Kidney tubule cell (primary cell): ENCODE measurements around the gene RAD21L1.

Experiments
- DNase-seq: peaks from one replicate; pipeline ENCODE4 v3.0.0-alpha.2; 2018; ENCODE audit warnings: low spot score

RAD21L1 gene

GRCh38 chr20:1273366-1273765 is 47.5 kb downstream of the RAD21L1 start:
- DNase-seq: peak; percentile 78

DNA sequence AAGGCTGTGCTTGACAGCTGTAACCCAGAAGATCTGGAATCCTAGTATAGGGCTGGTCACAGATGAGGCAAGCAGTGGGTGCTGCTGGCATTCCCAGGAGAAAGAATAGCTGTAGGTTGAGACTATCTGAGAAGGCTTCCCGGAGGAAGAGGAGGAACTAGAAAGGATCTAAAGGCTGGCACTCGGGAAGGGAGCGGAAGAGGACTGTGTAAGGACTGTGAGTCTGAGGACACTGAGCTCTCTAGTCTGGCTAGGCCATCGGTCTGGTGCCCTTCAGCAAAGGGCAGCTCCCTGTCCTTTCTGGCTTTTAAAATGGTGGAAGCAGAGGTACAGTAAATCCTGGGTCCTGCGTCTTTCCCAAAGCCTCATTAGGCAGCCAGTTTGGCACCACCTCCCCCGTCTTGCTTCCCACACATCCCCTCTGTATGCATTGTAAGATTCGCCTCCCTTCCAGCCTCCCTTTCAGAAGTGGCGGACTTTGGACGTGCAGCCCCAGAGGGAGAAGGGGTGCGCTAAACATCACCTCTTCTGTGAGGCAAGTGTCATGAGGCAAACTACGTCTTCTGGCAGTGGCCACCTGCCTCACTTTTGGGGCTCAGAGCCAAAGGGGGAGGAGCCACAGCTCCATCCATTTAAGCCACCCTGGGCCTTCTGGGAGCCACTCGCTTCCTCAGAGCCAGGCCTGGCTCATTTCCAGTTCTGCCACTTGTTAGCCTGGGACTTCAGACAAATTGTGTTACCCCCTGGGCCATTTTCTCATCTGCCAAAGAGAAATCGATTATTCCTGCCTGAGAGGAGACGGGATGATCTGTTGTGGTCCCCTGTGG is 48.9 kb downstream of the RAD21L1 start:
- no peak for DNase-seq

GRCh38 chr20:1275919-1276318 is 50.1 kb downstream of the RAD21L1 start:
- DNase-seq: no peak

DNA sequence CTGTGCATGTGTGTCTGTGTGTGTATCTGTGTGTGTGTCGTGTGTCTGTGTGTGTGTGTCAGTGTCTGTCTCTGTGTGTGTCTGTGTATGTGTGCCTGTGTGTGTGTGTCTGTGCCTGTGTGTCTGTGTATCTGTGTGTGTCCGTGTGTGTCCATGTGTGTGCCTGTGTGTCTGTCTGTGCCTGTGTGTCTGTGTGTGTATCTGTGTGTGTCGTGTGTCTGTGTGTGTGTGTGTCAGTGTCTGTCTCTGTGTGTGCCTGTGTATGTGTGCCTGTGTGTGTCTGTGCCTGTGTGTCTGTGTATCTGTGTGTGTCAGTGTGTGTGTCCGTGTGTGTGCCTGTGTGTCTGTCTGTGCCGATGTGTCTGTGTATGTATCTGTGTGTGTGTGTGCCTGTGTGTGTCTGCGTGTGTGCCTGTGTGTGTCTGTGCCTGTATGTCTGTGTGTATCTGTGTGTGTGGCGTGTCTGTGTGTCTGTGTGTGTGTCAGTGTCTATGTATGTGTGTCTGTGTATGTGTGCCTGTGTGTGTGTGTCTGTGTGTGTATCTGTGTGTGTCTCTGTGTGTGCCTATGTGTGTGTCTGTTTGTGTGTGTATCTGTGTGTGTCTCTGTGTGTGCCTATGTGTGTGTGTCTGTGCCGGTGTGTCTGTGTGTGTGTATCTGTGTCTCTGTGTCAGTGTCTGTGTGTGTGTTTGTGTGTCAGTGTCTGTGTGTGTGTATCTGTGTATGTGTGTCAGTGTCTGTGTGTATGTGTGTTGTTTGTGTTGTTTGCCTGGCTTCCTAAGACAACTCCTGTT is 51.9 kb downstream of the RAD21L1 start:
- DNase-seq: no peak

DNA sequence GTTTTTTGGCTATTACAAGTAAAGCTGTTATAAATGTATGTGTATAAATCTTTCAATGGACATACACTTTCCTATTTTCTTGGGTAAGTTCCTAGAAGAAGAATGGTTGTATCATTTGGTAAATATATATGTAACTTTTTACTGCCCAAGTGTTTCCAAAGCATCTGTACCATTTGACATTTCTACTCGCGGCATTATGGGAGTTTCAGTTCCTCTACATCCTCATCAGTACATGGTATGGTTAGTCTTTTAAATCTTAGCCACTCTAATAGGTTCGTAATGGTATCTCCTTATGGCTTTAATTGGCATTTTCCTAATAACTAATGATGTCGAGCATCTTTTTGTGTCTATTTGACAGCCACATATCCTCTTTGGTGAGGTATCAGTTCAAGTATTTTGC is 53.1 kb downstream of the RAD21L1 start:
- DNase-seq: no peak

- peak; percentile 15 for DNase-seq
Measured at GRCh38 chr20:1280195-1281102, 54.6 kb downstream of the RAD21L1 start.

GRCh38 chr20:1281279-1282057 is 55.6 kb downstream of the RAD21L1 start:
- DNase-seq: no peak

GRCh38 chr20:1282966-1283365 is 57.1 kb downstream of the RAD21L1 start:
- no peak for DNase-seq

- peak; percentile 40 for DNase-seq
Measured at GRCh38 chr20:1283522-1284510, 58.0 kb downstream of the RAD21L1 start.

GRCh38 chr20:1286267-1287024 is 60.6 kb downstream of the RAD21L1 start:
- no peak for DNase-seq

DNA sequence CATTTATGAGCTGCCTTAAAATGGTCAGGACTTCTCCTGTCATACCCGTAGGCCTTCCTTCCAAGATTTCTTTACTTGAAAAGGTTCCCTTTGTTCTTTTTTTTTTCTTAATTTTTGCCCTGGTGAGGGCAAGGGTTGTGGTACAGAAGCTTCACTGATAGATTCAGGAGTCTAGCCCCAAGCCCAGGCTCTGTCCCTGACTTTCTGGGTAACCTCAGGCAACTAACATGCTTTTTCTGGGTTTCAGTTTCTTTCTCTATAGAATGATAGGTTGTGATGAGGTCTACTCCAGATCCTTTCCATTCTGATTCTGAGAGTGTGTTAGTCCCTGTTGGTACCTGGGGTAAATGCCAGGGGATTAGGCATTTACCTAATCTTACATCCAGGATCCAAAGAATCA is 61.5 kb downstream of the RAD21L1 start:
- DNase-seq: no peak

- no peak for DNase-seq
Measured at GRCh38 chr20:1287787-1288569, 62.1 kb downstream of the RAD21L1 start.

DNA sequence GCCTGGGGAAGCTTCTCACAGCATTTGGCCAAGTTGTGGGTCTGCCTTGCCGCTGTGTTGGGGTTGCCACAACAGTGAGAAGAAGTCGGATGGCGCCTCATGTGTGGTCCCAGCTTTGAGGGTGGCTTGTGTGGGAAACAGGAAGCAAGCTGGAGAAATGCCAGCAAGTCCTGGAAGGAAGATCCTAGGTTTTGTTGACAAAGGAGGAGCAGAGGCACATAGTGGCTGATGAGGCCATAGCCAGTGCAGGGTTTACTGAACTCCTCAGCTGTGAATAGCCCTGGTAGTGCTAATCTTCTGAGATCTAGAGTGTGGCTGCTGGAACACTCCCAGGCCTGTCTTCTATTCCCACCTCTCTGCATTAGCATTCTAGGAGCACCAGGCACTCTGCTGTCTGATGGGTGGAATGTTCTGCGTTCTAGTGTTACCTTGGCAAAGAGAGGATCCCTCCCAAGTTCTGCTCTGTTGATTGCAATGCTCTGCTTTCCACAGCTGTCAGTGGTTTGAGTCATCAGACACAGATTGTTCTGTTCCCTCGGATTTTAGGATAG is 65.4 kb downstream of the RAD21L1 start:
- peak; percentile 1 for DNase-seq

DNA sequence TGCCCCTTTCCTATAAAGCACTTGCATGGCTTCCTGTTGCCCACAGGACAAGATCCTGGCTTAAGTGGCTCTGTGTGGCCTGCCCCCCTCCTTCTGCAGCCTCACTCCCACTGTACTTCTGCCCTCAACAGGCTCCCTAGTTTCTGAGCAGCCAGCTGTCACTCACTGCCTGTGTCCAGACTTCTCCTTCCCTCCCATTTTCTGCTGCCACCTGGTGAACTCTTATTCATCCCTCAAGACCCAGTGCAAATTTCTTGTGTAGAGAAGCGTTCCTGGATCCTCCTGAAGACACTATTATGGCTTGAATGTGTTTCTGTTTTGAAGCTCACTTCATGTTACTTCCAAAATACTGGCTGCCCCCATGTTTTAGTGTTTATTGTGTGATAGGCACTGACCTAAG is 66.8 kb downstream of the RAD21L1 start:
- DNase-seq: no peak

DNA sequence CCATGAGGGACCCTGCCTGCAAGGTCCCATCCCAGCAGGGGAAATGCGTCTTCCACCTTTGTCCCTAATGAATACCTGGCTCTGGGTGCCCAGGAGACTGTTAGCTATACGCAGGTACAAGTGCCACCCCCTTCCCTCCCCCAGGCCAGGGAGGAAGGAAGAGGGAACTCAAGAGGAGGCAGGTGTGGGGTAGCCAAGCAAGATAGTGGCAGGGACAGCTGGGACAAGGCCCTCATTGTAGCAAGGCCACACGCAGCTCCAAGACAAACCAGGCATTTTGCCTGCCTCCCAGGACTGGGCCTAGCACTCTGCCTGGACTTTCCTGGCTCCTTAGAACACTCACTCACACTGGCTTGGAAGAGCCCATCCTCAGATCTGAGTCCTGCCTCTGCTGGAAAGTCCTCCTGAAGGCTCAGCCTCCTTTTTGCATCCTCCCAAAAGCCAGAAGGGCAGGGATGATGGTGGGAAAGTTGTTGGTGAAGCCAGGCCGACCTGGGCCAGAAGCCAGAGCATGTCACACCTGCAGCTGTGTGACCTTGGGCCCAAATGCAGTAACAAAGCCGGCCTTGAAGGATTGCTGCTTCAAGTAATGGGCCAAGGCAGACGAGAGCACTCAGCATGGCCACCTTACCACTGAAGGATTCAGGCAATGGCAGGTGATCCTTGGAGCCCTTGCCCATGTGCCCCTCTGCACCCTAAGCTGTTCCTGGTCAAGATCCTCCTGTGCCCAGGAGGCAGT is 68.0 kb downstream of the RAD21L1 start:
- no peak for DNase-seq

DNA sequence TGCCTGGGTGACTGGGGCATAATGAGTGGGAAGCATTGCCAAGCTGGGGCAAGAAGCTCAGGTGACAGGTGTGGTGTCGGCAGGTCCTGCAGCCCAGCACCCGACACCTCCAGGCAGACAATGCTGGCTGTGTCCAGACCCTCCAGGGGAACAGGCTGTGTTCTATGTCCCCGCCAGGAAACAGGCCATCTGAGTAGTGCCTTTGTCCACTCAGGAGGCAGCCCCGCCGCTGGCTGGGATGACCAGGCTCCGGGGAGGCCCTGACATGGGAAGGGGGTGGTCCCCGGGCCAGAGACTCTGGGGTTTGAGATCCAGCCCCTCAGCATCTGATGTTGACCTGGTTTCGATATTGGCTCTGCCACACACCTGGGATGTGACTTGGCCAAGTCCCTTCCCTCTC is 68.7 kb downstream of the RAD21L1 start:
- no peak for DNase-seq

- DNase-seq: no peak
Measured at GRCh38 chr20:1295276-1295930, 69.6 kb downstream of the RAD21L1 start.
